SJSA1 (cell line): ENCODE data around the gene B3GNT3. TPM values are rescaled to one million over a fixed set of nuclear protein-coding genes. Genes with fewer than 3 reads are reported as not detected.
"Not testable (repeated sequence)": the region's sequence is repeated elsewhere in the genome, so short reads cannot be mapped to it uniquely, and the experiment has no call there.

Source experiments
- DNase-seq, 2 experiments: peaks; one replicate each; pipeline ENCODE4 v3.0.0-alpha.2; 2015 to 2020; ENCODE audit warnings: low spot score in 2 of 2, low read depth in 1 of 2
- H3K27ac ChIP-seq: fragments of 250-450 bp; sonication (Bioruptor Pico); 2 replicates; pipeline ENCODE4 v1.5.1; 2020; ENCODE audit warnings: mild to moderate bottlenecking, moderate library complexity
- H3K27me3 ChIP-seq: fragments of 250-450 bp; sonication (Bioruptor Pico); replicated peaks from 2 replicates; pipeline ENCODE4 v1.5.1; 2020; ENCODE audit warnings: mild to moderate bottlenecking, moderate library complexity
- H3K36me3 ChIP-seq: fragments of 250-450 bp; sonication (Bioruptor Pico); 2 replicates; pipeline ENCODE4 v1.5.1; 2020; ENCODE audit warnings: mild to moderate bottlenecking
- H3K4me1 ChIP-seq: fragments of 250-450 bp; sonication (Bioruptor Pico); replicated peaks from 2 replicates; pipeline ENCODE4 v1.6.1; 2021; ENCODE audit warnings: mild to moderate bottlenecking
- H3K4me3 ChIP-seq: fragments of 250-450 bp; sonication (Bioruptor Pico); 2 replicates; pipeline ENCODE4 v1.5.1; 2020; ENCODE audit warnings: mild to moderate bottlenecking
- H3K9me3 ChIP-seq: fragments of 250-450 bp; sonication (Bioruptor Pico); replicated peaks from 2 replicates; pipeline ENCODE4 v1.5.1; 2020; ENCODE audit warnings: mild to moderate bottlenecking
- total RNA-seq: library from RNA; depleted of rRNA; stranded (reverse); fragments of >200 nt; shearing (Covaris generic); gene quantifications from 2 replicates; pipeline ENCODE4 v1.2.3, GENCODE V29; 2014

Gene B3GNT3
- total RNA-seq, 1 experiment from 2014 or later, result not detected

DNA sequence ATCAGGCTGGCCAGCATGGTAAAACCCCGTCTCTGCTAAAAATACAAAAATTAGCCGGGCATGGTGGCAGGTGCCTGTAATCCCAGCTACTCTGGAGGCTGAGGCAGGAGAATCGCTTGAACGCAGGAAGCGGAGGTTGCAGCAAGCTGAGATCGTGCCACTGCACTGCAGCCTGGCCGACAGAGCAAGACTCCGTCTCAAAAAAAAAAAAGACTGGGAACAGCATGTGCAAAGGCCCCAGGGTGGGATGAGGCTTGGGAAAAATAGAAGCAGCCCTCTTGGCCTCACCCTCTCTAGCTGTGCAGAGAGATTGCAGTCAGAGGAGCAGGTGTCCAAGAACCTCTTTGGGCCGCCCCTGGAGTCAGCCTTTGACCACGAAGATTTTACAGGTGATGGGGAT lies 17.1 kb upstream of the B3GNT3 start:
- not testable (repeated sequence) for H3K4me1 ChIP-seq, H3K9me3 ChIP-seq, H3K36me3 ChIP-seq, DNase-seq, H3K4me3 ChIP-seq, H3K27ac ChIP-seq, H3K27me3 ChIP-seq

DNA sequence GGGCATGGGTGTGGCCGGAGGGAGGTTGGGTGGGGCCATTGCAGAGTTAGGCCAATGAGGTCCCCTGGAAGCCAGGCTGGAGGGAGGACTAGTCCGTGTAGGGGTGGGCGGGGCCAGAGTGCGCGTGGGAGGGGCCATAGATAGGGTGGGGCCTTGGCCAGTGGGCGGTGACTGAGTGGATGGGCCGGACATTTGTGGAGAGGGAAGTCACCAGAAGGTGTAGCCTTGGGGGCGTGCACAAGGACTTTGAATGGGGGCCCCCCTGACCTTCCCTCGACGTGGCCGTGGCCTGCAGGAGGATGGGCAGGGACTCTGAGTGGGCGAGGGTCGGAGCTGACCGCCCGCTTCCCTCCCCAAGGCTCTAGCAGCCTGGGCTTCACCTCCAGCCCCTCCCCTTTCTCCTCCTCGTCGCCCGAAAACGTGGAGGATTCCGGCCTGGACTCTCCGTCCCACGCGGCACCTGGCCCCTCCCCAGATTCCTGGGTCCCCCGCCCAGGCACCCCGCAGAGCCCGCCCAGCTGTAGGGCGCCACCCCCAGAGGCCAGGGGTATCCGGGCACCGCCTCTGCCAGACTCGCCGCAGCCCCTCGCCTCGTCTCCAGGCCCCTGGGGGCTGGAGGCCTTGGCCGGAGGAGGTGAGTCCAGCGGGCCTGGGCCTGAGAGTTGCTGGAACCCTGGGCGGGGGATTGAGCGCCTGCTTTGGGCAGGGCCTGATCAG lies 16.5 kb upstream of the B3GNT3 start:
- Histone ChIP-seq H3K27me3 (0 out of 2 replicates have a peak, but pooled peaks cover 2% of the 10 kb centered on the region), H3K27ac (no peak overlapping the region), H3K9me3 (no peaks in the 10 kb centered on the region), H3K4me1 (no peaks in the 10 kb centered on the region), H3K36me3 (no peaks in the 10 kb centered on the region), H3K4me3 (no peak overlapping the region)
- DNase-seq, result peak in 1 of 2 experiments; percentile 67

DNA sequence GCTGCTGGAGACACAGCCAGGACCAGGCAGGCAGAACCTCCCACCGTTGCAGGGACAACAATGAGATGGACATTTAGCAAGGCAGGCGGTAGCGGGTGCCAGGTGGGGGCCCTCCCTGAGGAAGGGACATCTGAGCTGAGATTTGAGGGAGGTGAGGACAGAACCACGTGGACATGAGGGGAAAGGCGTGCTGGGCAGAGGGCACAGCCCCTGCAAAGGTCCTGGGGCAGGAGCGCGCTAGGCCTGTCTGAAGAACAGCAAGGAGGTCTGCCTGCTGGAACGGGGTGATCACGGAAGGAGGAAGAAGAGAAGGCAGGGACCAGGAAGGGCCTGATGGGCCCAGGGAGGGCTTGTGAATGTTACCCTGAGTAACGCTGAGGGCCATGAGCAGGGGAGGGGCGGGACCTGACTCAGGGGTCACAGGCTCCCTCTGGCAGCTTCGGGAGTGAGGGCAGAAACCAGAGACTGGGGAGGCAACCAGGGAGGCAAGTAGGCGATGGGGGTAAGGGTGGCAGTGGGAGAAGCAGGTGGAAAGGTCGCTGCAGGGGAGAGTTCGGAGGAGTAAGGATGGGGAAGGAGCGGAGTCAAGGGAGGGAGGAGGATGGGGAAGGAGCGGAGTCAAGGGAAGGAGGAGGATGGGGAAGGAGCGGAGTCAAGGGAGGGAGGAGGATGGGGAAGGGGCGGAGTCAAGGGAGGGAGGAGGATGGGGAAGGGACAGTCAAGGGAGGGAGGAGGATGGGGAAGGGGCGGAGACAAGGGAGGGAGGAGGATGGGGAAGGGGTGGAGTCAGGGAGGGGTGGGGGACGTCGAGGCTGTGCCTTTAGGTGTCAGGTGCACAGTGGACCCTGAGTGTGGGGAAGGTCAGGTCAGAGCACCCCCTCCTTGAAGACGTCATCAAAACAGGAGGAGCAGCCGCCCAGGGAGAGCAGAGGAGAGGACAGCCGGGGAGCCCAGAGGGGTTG lies 15.7 kb upstream of the B3GNT3 start:
- Histone ChIP-seq H3K27me3 (0 out of 2 replicates have a peak, but pooled peaks cover 2% of the 10 kb centered on the region), H3K4me3 (no peak overlapping the region), H3K4me1 (no peaks in the 10 kb centered on the region), H3K36me3 (no peaks in the 10 kb centered on the region), H3K27ac (no peak overlapping the region), H3K9me3 (no peaks in the 10 kb centered on the region)
- no peak for DNase-seq

DNA sequence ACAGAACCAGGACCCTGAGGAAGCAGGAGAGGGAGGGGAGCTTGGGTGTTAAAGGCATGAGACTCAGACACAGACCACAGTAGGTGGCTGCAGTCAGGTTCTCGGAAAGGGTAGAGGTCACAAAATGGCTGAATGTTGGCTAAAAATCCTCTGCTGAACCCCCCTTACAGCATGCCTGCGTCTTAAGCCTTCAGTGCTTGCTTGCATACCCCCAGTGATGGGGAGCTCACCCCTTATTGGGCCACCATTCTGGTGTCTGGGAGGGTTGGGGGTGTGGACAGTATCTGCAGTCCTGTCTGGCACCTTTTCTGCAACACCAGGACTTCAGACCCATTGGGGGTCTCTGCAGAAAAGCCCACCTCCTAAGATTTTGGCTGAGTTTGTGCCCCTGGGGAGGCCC lies 14.2 kb upstream of the B3GNT3 start:
- H3K4me3 ChIP-seq, result no peak overlapping the region
- no peaks in the 10 kb centered on the region for H3K27me3 ChIP-seq
- H3K27ac ChIP-seq, result no peak overlapping the region
- no peaks in the 10 kb centered on the region for H3K9me3 ChIP-seq
- DNase-seq, result no peak
- no peaks in the 10 kb centered on the region for H3K4me1 ChIP-seq
- H3K36me3 ChIP-seq, result no peaks in the 10 kb centered on the region

DNA sequence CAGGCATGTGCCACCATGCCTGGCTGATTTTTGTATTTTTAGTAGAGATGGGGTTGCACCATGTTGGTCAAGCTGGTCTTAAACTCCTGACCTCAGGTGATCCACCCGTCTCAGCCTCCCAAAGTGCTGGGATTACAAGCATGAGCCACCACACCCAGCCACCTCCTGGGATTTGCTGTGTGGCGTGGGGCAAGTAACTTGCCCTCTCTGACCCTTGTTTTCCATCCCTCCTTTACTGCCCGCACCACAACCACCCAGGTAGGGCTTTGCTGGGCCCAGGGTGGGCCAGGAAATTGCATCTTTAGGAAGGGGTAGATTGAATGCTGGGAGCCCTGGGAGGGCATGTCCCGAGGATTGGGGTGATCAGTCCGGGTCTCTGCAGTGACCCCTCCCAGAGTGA lies 11.2 kb upstream of the B3GNT3 start:
- DNase-seq, H3K36me3 ChIP-seq, H3K27ac ChIP-seq, H3K4me3 ChIP-seq, H3K27me3 ChIP-seq, H3K9me3 ChIP-seq, H3K4me1 ChIP-seq: not testable (repeated sequence)

DNA sequence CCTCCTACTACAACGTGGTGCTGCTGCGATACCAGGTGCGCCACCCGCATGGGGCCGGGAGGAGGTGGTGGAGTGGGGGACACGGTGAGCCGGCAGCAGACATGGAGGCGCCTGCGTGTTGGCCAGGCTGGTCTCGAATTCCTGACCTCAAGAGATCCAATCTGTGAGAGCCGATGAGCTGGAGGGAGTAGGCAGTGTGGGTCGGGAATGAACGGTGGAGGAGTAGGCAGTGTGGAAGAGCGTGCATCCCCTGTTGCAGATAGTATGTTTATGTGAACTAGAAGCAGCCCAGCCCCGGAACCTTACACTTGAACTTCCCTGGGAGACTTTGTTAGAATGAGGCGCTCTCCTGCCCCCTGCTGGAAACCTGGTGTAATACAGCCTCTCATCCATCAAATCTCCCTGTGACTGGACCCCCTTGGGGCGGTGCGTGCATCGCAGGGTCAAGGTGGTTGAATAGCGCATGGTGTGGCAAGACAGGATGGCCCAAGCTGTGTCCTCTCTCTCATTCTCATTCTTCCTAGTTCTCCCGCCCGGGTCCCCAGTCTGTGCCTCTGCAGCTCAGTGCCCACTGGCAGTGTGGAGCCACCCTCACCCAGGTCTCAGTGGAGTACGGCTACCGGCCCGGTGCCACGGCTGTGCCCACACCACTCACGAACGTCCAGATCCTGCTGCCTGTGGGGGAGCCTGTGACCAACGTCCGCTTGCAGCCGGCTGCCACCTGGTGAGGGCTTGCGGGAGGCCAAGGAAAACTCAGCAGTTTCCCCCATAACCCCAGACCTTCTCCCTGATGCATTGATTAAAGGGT lies 10.5 kb upstream of the B3GNT3 start:
- H3K27ac ChIP-seq, result no peak overlapping the region
- H3K4me1 ChIP-seq, result no peaks in the 10 kb centered on the region
- H3K27me3 ChIP-seq, result peaks cover 6% of the 10 kb centered on the region; the same call in 1 of the 2 replicates
- H3K4me3 ChIP-seq, result no peak overlapping the region
- DNase-seq, result peak; percentile 36 to 65
- no peaks in the 10 kb centered on the region for H3K36me3 ChIP-seq
- H3K9me3 ChIP-seq, result no peaks in the 10 kb centered on the region

DNA sequence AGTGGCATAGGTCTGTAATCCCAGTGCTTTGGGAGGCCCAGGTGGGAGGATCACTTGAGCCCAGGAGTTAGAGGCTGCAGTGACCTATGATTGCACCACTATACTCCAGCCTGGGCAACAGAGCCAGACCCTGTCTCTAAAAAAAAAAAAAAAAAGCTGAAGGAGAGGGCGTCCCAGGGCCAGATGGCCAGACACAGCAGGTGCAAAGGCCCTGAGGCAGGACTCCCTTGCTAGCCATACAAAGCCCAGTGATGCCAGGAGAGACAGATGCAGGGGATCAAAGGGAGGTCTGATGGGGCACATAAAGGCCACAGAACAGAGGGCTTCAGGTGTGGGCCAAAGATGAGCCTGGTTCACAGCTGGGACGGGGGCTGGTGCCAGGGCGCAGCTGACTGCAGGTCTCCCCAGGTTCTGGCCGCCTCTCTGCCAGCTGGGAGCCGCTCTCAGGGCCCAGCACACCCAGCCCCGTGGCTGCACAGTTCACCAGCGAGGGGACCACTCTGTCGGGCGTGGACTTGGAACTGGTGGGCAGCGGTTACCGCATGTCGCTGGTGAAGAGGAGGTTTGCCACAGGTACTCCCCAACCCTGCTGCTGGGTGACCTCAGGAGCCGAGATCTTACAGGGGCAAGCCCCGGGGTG lies 7.5 kb upstream of the B3GNT3 start:
- H3K9me3 ChIP-seq, result no peaks in the 10 kb centered on the region
- H3K36me3 ChIP-seq, result no peaks in the 10 kb centered on the region
- peaks cover 17% of the 10 kb centered on the region for H3K27me3 ChIP-seq
- H3K4me1 ChIP-seq, result no peaks in the 10 kb centered on the region
- DNase-seq, result no peak
- H3K4me3 ChIP-seq, result no peak overlapping the region
- no peak overlapping the region for H3K27ac ChIP-seq

DNA sequence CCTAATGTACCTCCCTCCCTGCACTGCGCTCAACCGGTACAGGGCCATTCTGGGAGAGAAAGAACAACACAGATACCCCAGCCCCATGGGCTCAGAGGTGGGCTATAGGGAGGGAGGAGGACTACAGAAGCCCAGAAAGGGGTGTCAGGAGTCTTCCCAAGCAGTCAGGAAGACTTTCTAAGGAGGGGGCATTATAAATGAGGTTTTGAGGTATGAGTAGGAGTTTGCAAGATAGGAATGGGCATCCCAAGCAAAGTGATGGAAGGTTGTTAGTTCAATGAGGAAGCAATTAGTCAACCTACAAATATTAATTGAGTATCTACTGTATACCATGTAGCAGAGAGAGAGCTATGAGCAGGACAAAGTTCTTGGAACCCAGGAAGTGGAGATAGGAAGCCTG lies 6.3 kb upstream of the B3GNT3 start:
- no peak for DNase-seq
- H3K36me3 ChIP-seq, result no peaks in the 10 kb centered on the region
- H3K4me1 ChIP-seq, result no peaks in the 10 kb centered on the region
- no peak overlapping the region for H3K4me3 ChIP-seq
- no peaks in the 10 kb centered on the region for H3K9me3 ChIP-seq
- peaks cover 18% of the 10 kb centered on the region for H3K27me3 ChIP-seq
- no peak overlapping the region for H3K27ac ChIP-seq

DNA sequence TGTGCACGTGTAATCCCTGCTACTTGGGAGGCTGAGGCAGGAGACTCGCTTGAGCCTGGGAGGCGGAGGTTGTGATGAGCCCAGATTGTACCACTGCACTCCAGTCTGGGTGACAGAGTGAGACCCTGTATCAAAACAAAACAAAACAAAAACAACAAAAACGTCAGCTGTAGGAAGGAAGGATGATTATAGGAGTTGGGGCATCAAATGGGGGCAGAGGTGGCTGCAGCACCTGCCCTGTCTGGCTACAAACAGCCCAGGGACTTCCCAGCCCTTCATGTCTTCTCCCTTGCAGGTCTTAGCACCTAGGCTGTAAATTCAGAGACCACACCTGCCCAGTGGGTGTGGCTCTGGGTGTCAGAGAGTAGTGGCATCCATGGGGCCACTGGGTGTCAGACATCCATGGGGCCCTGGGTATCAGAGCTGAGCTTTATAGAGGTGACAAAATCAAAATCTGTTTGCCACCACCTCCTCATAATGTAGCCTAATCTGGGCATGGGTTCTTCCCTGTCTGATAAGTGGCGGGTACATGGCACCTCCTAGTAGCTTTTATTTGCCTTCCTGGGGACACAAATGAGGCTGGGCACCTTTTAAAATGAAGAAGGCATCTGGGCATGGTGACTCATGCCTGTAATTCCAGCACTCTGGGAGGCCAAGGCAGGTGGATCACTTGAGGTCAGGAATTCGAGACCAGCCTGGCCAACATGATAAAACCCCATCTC lies 4.7 kb upstream of the B3GNT3 start:
- no peak for DNase-seq
- H3K4me1 ChIP-seq, result no peaks in the 10 kb centered on the region
- no peaks in the 10 kb centered on the region for H3K9me3 ChIP-seq
- peaks cover 33% of the 10 kb centered on the region for H3K27me3 ChIP-seq
- H3K27ac ChIP-seq, result no peak overlapping the region
- no peaks in the 10 kb centered on the region for H3K36me3 ChIP-seq
- H3K4me3 ChIP-seq, result no peak overlapping the region

DNA sequence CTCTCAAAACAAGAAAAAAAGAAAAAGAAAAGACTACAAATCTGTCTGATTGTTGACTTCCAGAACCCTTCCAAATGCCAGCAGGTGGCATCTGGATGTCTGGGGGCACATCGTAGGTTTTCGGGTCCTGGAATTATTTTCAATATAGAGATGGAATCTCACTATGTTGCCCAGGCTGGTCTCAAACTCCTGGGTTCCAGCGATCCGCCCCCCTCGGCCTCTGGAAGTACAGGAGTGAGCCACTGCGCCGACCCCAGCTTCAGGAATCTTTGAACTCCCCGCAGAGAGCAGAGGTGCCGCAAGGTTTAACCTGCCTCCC lies 567 bp upstream of the B3GNT3 start:
- Histone ChIP-seq H3K27me3 (peaks cover 44% of the 10 kb centered on the region), H3K27ac (no peak overlapping the region), H3K36me3 (no peaks in the 10 kb centered on the region), H3K4me1 (no peaks in the 10 kb centered on the region; the same call in 1 of the 2 replicates), H3K4me3 (no peak overlapping the region), H3K9me3 (no peaks in the 10 kb centered on the region)
- DNase-seq, result no peak

DNA sequence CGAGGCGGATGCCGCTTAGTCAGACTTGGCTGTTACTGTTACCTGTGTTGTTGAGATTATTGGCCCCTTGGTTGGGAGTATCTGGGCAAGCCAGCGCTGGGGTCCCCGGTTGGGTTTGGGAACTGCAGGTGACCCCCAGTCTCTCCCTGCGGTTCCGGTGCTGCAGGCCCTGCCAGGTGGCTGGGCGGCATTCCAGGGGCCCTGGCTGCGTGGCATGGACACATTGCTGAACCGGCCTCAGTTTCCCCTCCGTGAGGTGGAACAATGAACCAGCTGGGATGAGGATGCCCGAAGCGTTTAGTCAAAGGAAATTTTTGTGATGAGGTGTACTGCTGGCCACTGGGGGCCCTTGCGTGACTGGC lies 538 bp downstream of the B3GNT3 start:
- Histone ChIP-seq H3K27me3 (peaks cover 46% of the 10 kb centered on the region), H3K27ac (no peak overlapping the region), H3K36me3 (no peaks in the 10 kb centered on the region), H3K9me3 (no peaks in the 10 kb centered on the region), H3K4me3 (no peak overlapping the region), H3K4me1 (no peaks in the 10 kb centered on the region; the same call in 1 of the 2 replicates)
- no peak for DNase-seq

DNA sequence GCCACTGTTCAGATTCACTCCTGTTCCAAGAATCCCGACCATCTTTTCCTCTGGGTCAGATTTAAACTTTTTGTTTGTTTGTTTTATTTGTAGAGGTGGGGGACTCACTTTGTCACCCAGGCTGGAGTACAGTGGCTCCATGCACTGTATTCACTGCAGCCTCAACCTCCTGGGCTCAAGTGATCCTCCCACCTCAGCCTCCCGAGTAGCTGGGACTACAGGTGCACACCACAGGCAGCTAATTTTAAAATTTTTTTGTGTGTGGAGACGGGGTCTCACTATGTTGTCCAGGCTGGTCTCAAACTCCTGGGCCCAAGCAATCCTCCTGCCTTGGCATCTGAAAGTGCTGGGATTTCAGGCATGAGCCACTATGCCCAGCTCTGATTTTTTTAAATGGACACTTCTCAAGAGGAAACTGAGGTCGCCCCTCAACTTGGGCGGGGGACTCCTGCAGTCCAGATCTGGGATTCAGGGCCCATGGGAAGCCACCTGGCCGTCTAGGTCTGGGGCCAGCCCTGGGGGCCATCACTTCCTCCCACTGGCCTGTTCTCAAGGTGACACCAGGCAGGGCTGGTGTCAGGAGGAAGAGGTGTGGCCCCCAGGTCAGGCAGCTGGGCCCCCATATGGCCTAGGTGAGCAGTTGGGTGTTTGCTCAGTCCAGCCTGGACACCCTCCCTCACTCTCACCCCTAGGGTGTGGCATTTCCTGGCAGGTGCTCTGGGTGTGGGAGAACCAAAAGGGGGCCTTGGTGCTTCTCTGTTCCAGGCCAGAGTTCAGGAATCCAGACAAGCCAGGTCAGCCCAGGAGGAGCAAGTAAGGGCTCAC lies 1.3 kb downstream of the B3GNT3 start:
- Histone ChIP-seq H3K4me3 (no peak overlapping the region), H3K4me1 (no peaks in the 10 kb centered on the region; the same call in 1 of the 2 replicates), H3K27me3 (peaks cover 41% of the 10 kb centered on the region), H3K27ac (no peak overlapping the region), H3K9me3 (no peaks in the 10 kb centered on the region), H3K36me3 (no peaks in the 10 kb centered on the region)
- DNase-seq, result no peak
